ENCODE measurements around the gene SNCA.

Gene SNCA

GRCh38 chr4:89836897-89837384 is at the start of gene SNCA:
TSS of gene SNCA (minus strand) at chr4:89837161. CDS start at chr4:89835667, 1,494 bp downstream.
- peak within 1 kb of the TSS; percentile 49 for H3K4me3 ChIP-seq (ENCODE audit: low read depth, low read length)
- TF ChIP-seq CTCF (IDR thresholded peaks at IDR 0.05; ENCODE audit: insufficient read depth, low read length, missing control alignments): no peak
- no peak for DNase-seq (ENCODE audit: low read depth, low spot score)
- CTCF ChIA-PET: no interaction called here
- POLR2A ChIA-PET: no interaction called here

GRCh38 chr4:89879215-89879614 is 42.3 kb upstream of the SNCA start:
- no peak for DNase-seq (ENCODE audit: low read depth, low spot score)
- no peak overlapping the region for H3K4me3 ChIP-seq (ENCODE audit: low read depth, low read length)
- CTCF ChIA-PET: interaction anchor here (0.6 to 2.0 kb wide), 4 partner anchors 9 to 220 kb away, joined by 3 to 6 read pairs (median 4); no protein-coding TSS in a partner anchor
- POLR2A ChIA-PET: no interaction called here
- TF ChIP-seq CTCF (IDR thresholded peaks at IDR 0.05; ENCODE audit: insufficient read depth, low read length, missing control alignments): no peak

- ChIA-PET POLR2A (no interaction called here), CTCF (interaction anchor here (0.6 to 2.0 kb wide), 6 partner anchors 8 to 221 kb away, joined by 3 to 6 read pairs (median 4); no protein-coding TSS in a partner anchor)
- DNase-seq (ENCODE audit: low read depth, low spot score): no peak
- H3K4me3 ChIP-seq (ENCODE audit: low read depth, low read length): no peak overlapping the region
- TF ChIP-seq CTCF (IDR thresholded peaks at IDR 0.05; ENCODE audit: insufficient read depth, low read length, missing control alignments): no peak
Measured at GRCh38 chr4:89878611-89879010, 41.6 kb upstream of the SNCA start.

- POLR2A ChIA-PET: no interaction called here
- TF ChIP-seq CTCF (IDR thresholded peaks at IDR 0.05; ENCODE audit: insufficient read depth, low read length, missing control alignments): no peak
- no peak overlapping the region for H3K4me3 ChIP-seq (ENCODE audit: low read depth, low read length)
- CTCF ChIA-PET: no interaction called here
- no peak for DNase-seq (ENCODE audit: low read depth, low spot score)
Measured at GRCh38 chr4:89876548-89876947, 39.6 kb upstream of the SNCA start.

GRCh38 chr4:89871211-89871610 is 34.2 kb upstream of the SNCA start:
- no peak for TF ChIP-seq CTCF (IDR thresholded peaks at IDR 0.05; ENCODE audit: insufficient read depth, low read length, missing control alignments)
- ChIA-PET CTCF (interaction anchor here (7.3 kb wide), 1 partner anchor 214 kb away, joined by 88 read pairs; no protein-coding TSS in a partner anchor), POLR2A (no interaction called here)
- no peak for DNase-seq (ENCODE audit: low read depth, low spot score)
- H3K4me3 ChIP-seq (ENCODE audit: low read depth, low read length): no peak overlapping the region

GRCh38 chr4:89868999-89869589 is 32.1 kb upstream of the SNCA start:
- POLR2A ChIA-PET: no interaction called here
- no peak for DNase-seq (ENCODE audit: low read depth, low spot score)
- no peak overlapping the region for H3K4me3 ChIP-seq (ENCODE audit: low read depth, low read length)
- TF ChIP-seq CTCF (IDR thresholded peaks at IDR 0.05; ENCODE audit: insufficient read depth, low read length, missing control alignments): no peak
- CTCF ChIA-PET: interaction anchor here (1.0 to 7.3 kb wide), 13 partner anchors 10 to 711 kb away, joined by 3 to 88 read pairs (median 5); no protein-coding TSS in a partner anchor

Data from AG04449 (cell line).